PC-3 (cell line): Measurements from ENCODE around the gene NOP9. TPM values are rescaled to one million over a fixed set of nuclear protein-coding genes. Genes with fewer than 3 reads are reported as not detected.

Experiments
- ATAC-seq: fragments of 200-7000 bp; cut with Tn5 transposase; 2 replicates; pipeline ENCODE4 v1.9.1; 2020; ENCODE audit warnings: mild to moderate bottlenecking, moderate library complexity
- BruUV-seq: library from RNA; stranded (reverse); fragments of 400-500 nt; replicated peaks from 2 replicates; lab custom pipeline; 2021; lab: Mats Ljungman, UMichigan
- CTCF ChIA-PET: fragments of 300-600 bp; sonication (Branson Sonifier 250); formaldehyde crosslinking; loops from one replicate; lab custom pipeline; 2022; ENCODE audit warnings: antibody characterized with exemption; lab: Charles Lee
- POLR2A ChIA-PET: fragments of 300-600 bp; sonication (Branson Sonifier 250); formaldehyde crosslinking; loops from one replicate; lab custom pipeline; 2022; ENCODE audit warnings: antibody characterized with exemption; ENCODE audit not compliant: unreplicated experiment; lab: Charles Lee
- DNase-seq: peaks from one replicate; pipeline ENCODE4 v3.0.0-alpha.2; 2015
- H2AFZ ChIP-seq: fragments of 300-600 bp; sonication (generic); 2 replicates; pipeline ENCODE4 v1.6.0; 2016; ENCODE audit warnings: antibody characterized with exemption, low read length
- H3F3A ChIP-seq: fragments of 300-600 bp; sonication (generic); one replicate; pipeline ENCODE4 v1.6.0; 2017; ENCODE audit warnings: antibody characterized with exemption, low read length, control low read depth, mild to moderate bottlenecking; ENCODE audit not compliant: unreplicated experiment
- H3K27ac ChIP-seq: fragments of 300-600 bp; sonication (generic); 2 replicates; pipeline ENCODE4 v1.5.1; 2016; ENCODE audit warnings: mild to moderate bottlenecking, low read length
- H3K27me3 ChIP-seq: fragments of 300-600 bp; sonication (generic); 2 replicates; pipeline ENCODE4 v1.6.1; 2016; ENCODE audit warnings: low read length, mixed read lengths
- H3K36me3 ChIP-seq: fragments of 300-600 bp; sonication (generic); 2 replicates; pipeline ENCODE4 v1.6.1; 2016; ENCODE audit warnings: low read depth, mixed run types, low read length, mixed read lengths
- H3K4me1 ChIP-seq: fragments of 300-600 bp; sonication (generic); 2 replicates; pipeline ENCODE4 v1.5.1; 2016; ENCODE audit warnings: low read length; ENCODE audit not compliant: insufficient read depth
- H3K4me2 ChIP-seq: fragments of 300-600 bp; sonication (generic); 2 replicates; pipeline ENCODE4 v1.6.0; 2016; ENCODE audit warnings: low read length
- H3K4me3 ChIP-seq: fragments of 300-600 bp; sonication (generic); 2 replicates; pipeline ENCODE4 v1.5.1; 2016; ENCODE audit warnings: mild to moderate bottlenecking, low read length, mixed read lengths
- H3K79me2 ChIP-seq: fragments of 300-600 bp; sonication (generic); 2 replicates; pipeline ENCODE4 v1.6.1; 2017; ENCODE audit warnings: low read length, mixed read lengths
- H3K9ac ChIP-seq: fragments of 300-600 bp; sonication (generic); 2 replicates; pipeline ENCODE4 v1.6.0; 2016; ENCODE audit warnings: mild to moderate bottlenecking, low read length
- H3K9me2 ChIP-seq: fragments of 300-600 bp; sonication (generic); replicated peaks from 2 replicates; pipeline ENCODE4 v1.6.1; 2016; ENCODE audit warnings: mixed run types, low read length, mixed read lengths
- H3K9me3 ChIP-seq: fragments of 300-600 bp; sonication (generic); 2 replicates; pipeline ENCODE4 v1.6.1; 2016; ENCODE audit warnings: low read length, mixed read lengths
- H4K20me1 ChIP-seq: fragments of 300-600 bp; sonication (generic); 2 replicates; pipeline ENCODE4 v1.6.1; 2016; ENCODE audit warnings: low read length, mixed read lengths
- EZH2 ChIP-seq: fragments of 300-600 bp; sonication (generic); IDR thresholded peaks from one replicate; pipeline ENCODE4 v1.6.1; 2017; ENCODE audit warnings: antibody characterized with exemption, mild to moderate bottlenecking, low read length; ENCODE audit not compliant: unreplicated experiment
- EZH2phosphoT487 ChIP-seq: fragments of 300-600 bp; sonication (generic); IDR thresholded peaks from 2 replicates; pipeline ENCODE4 v1.6.1; 2018; ENCODE audit warnings: mild to moderate bottlenecking, antibody characterized with exemption, low read length, borderline replicate concordance
- intact Hi-C: fragments of 100-400 bp; cut with micrococcal nuclease; formaldehyde crosslinking; loops from 2 replicates; pipeline ENCODE4 v1.9.0; 2023
- total RNA-seq: library from RNA; depleted of rRNA; stranded (reverse); fragments of >200 nt; gene quantifications from 2 replicates; pipeline ENCODE4 v1.2.3, GENCODE V29; 2014
- TF ChIP-seq, protein P1 (sequence below): fragments of 300-600 bp; sonication (generic); conservative IDR thresholded peaks from 2 replicates; pipeline ENCODE4 v1.5.1; 2017; ENCODE audit warnings: antibody characterized with exemption, low read depth, mild to moderate bottlenecking, low read length

NOP9 gene
- total RNA-seq, 1 experiment from 2014 or later: 30.4 TPM

DNA sequence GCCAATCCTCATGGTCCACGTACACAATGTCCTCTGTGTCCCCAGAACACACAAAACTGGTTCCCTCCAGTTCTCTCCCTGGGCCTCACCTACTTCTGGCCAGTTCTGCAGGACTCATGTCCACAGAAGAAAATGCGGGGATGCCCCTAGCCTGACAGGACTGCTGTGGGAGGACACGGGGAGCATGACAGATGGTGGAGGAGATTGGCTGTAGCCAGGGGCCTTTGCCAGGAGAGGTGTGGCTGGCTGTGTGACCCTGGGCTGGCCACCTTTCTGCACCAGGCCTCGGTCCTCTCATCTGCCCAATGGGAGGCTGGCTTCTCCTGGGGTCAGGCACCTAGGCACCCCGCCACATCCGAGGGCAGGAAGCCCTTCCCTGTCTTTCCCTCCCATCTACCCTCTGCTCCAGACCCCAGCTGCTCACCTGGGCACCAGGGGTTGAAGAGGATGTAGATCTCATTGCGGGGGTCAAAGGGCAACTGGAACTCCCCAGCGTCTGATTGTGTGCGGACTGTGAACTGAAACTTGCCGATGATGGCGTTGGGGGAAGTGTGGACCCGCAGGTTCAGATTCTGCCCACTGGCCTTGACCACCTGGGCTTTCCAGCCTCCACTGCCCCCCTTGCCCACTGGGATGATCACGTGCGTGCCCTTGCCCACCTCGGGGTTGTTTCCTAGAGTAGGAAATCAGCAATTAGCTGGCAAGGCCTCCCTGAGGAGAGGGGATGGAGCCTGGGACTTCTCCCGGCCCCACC, 39.4 kb upstream of the NOP9 start:
- H3K4me3 ChIP-seq: no peak overlapping the region
- intact Hi-C loops: no loop called here
- H3K9ac ChIP-seq: no peak overlapping the region
- H3K79me2 ChIP-seq: no peaks in the 10 kb centered on the region
- H3K9me3 ChIP-seq: no peaks in the 10 kb centered on the region
- no TSS peak for BruUV-seq
- H3K9me2 ChIP-seq: no peaks in the 10 kb centered on the region
- POLR2A ChIA-PET: no interaction called here
- TF ChIP-seq, protein P1, sequence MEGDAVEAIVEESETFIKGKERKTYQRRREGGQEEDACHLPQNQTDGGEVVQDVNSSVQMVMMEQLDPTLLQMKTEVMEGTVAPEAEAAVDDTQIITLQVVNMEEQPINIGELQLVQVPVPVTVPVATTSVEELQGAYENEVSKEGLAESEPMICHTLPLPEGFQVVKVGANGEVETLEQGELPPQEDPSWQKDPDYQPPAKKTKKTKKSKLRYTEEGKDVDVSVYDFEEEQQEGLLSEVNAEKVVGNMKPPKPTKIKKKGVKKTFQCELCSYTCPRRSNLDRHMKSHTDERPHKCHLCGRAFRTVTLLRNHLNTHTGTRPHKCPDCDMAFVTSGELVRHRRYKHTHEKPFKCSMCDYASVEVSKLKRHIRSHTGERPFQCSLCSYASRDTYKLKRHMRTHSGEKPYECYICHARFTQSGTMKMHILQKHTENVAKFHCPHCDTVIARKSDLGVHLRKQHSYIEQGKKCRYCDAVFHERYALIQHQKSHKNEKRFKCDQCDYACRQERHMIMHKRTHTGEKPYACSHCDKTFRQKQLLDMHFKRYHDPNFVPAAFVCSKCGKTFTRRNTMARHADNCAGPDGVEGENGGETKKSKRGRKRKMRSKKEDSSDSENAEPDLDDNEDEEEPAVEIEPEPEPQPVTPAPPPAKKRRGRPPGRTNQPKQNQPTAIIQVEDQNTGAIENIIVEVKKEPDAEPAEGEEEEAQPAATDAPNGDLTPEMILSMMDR: no peak
- TF ChIP-seq EZH2phosphoT487 (no peak), EZH2 (no peak)
- no peak overlapping the region for H3K27ac ChIP-seq
- DNase-seq: no peak
- H3K4me2 ChIP-seq: no peak overlapping the region
- ATAC-seq: no peak
- no peaks in the 10 kb centered on the region for H4K20me1 ChIP-seq
- CTCF ChIA-PET: no interaction called here
- peaks cover 8% of the 10 kb centered on the region; the same call in 1 of the 2 replicates for H3K4me1 ChIP-seq
- H3F3A ChIP-seq: no peaks in the 10 kb centered on the region
- no peaks in the 10 kb centered on the region for H3K36me3 ChIP-seq
- no peak overlapping the region for H2AFZ ChIP-seq
- no peaks in the 10 kb centered on the region for H3K27me3 ChIP-seq

DNA sequence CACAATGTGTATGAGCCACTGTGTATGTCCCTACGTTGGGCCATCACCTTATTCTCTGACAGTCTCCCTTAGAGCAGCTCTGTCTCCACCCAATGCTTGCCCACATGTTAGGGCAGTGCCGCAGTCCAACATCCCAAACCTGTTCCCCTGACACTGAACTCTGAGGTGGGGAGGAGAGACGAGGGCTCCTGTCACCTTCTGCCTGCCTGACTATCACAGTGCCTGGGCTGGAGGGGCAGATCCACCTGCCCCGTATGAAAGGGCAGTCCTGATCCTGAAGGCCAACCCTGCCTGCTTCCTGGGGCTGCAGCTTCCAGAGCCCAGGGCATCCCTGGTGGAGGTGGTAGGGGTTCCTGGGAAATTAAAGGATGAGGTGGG, 38.9 kb upstream of the NOP9 start:
- Histone ChIP-seq H4K20me1 (no peaks in the 10 kb centered on the region), H3K36me3 (no peaks in the 10 kb centered on the region), H3K79me2 (no peaks in the 10 kb centered on the region), H3F3A (no peaks in the 10 kb centered on the region), H3K9me3 (no peaks in the 10 kb centered on the region), H3K27ac (no peak overlapping the region), H2AFZ (no peak overlapping the region), H3K4me3 (no peak overlapping the region), H3K9ac (no peak overlapping the region), H3K4me1 (peaks cover 8% of the 10 kb centered on the region; the same call in 1 of the 2 replicates), H3K4me2 (no peak overlapping the region), H3K9me2 (no peaks in the 10 kb centered on the region), H3K27me3 (no peaks in the 10 kb centered on the region)
- intact Hi-C loops: no loop called here
- ATAC-seq (no peak), DNase-seq (no peak)
- BruUV-seq: no TSS peak
- ChIA-PET POLR2A (no interaction called here), CTCF (no interaction called here)
- no peak for TF ChIP-seq EZH2phosphoT487
- TF ChIP-seq, protein P1: no peak
- no peak for TF ChIP-seq EZH2

DNA sequence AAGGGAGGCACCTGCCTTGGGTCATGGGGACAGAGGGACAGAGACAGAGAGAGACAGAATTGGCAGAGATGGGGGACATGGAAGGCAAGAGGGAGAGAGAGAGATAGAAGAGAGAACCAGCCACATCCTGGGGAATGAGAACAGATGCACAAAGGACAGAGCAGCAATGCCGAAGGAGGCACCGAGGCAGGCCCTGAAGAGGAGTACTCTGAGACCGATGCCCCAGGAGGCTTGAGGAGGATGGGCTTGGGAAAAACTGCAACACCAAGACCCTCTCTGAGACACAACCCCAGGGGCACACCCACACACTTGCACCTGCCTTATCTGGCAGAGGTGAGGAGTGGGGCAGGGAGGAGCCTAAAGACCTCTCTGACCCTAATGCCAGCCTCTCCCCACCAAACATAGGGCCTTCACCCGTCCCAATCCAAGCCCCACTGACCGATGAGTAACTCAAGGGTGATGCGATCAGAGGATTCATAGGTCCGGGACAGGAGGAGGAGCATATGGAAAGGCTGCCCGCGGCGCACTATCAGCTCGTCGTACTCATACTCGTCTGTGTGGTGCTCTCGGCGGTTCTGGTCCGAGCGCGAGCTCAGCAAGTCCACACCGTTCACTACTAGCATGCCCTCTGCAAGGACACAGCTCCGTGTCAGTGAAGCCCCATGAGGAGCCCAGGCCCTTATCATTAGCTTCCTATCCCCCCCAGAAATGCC, 38.2 kb upstream of the NOP9 start:
- H3K27ac ChIP-seq: no peak overlapping the region
- H4K20me1 ChIP-seq: no peaks in the 10 kb centered on the region
- TF ChIP-seq EZH2 (no peak), EZH2phosphoT487 (no peak)
- TF ChIP-seq, protein P1: no peak
- no TSS peak for BruUV-seq
- peaks cover 8% of the 10 kb centered on the region; the same call in 1 of the 2 replicates for H3K4me1 ChIP-seq
- ATAC-seq: no peak
- no peak overlapping the region for H3K4me2 ChIP-seq
- CTCF ChIA-PET: no interaction called here
- intact Hi-C loops: no loop called here
- no peak overlapping the region for H3K9ac ChIP-seq
- no peaks in the 10 kb centered on the region for H3K27me3 ChIP-seq
- H2AFZ ChIP-seq: no peak overlapping the region
- H3K36me3 ChIP-seq: no peaks in the 10 kb centered on the region
- POLR2A ChIA-PET: no interaction called here
- H3K9me3 ChIP-seq: no peaks in the 10 kb centered on the region
- no peaks in the 10 kb centered on the region for H3F3A ChIP-seq
- H3K79me2 ChIP-seq: no peaks in the 10 kb centered on the region
- DNase-seq: no peak
- no peak overlapping the region for H3K4me3 ChIP-seq
- H3K9me2 ChIP-seq: no peaks in the 10 kb centered on the region
